Panc1 (cell line): ENCODE results near the gene IVNS1ABP. TPM values are rescaled to one million over a fixed set of nuclear protein-coding genes. Genes with fewer than 3 reads are reported as not detected.

Source experiments
- ATAC-seq: fragments of 200-7000 bp; cut with Tn5 transposase; 2 replicates; pipeline ENCODE4 v1.9.1; 2020; ENCODE audit warnings: mild to moderate bottlenecking, moderate library complexity
- BruUV-seq: library from RNA; stranded (reverse); fragments of 400-500 nt; replicated peaks from 2 replicates; lab custom pipeline; 2021; lab: Mats Ljungman, UMichigan
- CTCF ChIA-PET: fragments of 300-600 bp; sonication (Branson Sonifier 250); formaldehyde crosslinking; loops from one replicate; lab custom pipeline; 2022; ENCODE audit warnings: antibody characterized with exemption; lab: Charles Lee
- POLR2A ChIA-PET: fragments of 300-600 bp; sonication (Branson Sonifier 250); formaldehyde crosslinking; loops from one replicate; lab custom pipeline; 2022; ENCODE audit warnings: antibody characterized with exemption; lab: Charles Lee
- DNase-seq: peaks from one replicate; pipeline ENCODE4 v3.0.0-alpha.2; 2010; ENCODE audit warnings: low read depth, low spot score
- H3K27ac ChIP-seq: 2 replicates; pipeline ENCODE4 v1.5.1; 2011; ENCODE audit warnings: mild to moderate bottlenecking, low read length, inconsistent platforms
- H3K27me3 ChIP-seq: fragments of 200-500 bp; sonication (Bioruptor generic); 2 replicates; pipeline ENCODE4 v1.6.0; 2014; ENCODE audit warnings: low read length, inconsistent platforms; ENCODE audit not compliant: control insufficient read depth, insufficient read depth
- H3K36me3 ChIP-seq: fragments of 200-500 bp; sonication (Bioruptor generic); 2 replicates; pipeline ENCODE4 v1.5.1; 2014; ENCODE audit warnings: inconsistent platforms, mild to moderate bottlenecking, low read length, moderate library complexity; ENCODE audit not compliant: control insufficient read depth, insufficient read depth
- H3K4me1 ChIP-seq: 2 replicates; pipeline ENCODE4 v1.5.1; 2011; ENCODE audit warnings: inconsistent platforms, mild to moderate bottlenecking, low read length, moderate library complexity; ENCODE audit not compliant: control insufficient read depth, insufficient read depth
- H3K4me3 ChIP-seq, 2 experiments: 2 replicates each; pipeline ENCODE4 v1.5.1; 2011 to 2012; ENCODE audit warnings: low read depth in 2 of 2, low read length in 2 of 2, mild to moderate bottlenecking in 2 of 2, inconsistent platforms in 1 of 2, moderate library complexity in 1 of 2
- H3K9me3 ChIP-seq: fragments of 200-500 bp; sonication (Bioruptor generic); 2 replicates; pipeline ENCODE4 v1.5.1; 2014; ENCODE audit warnings: low read depth, mild to moderate bottlenecking, inconsistent platforms, low read length, moderate library complexity; ENCODE audit not compliant: control insufficient read depth, insufficient read depth
- CTCF ChIP-seq: fragments of 450-650 bp; IDR thresholded peaks from 2 replicates; pipeline ENCODE4 v1.5.1; 2017; ENCODE audit warnings: mild to moderate bottlenecking
- POLR2AphosphoS5 ChIP-seq: IDR thresholded peaks from 2 replicates; pipeline ENCODE4 v1.6.1; 2012; ENCODE audit warnings: mild to moderate bottlenecking, low read depth, low read length, moderate library complexity
- REST ChIP-seq, 2 experiments: IDR thresholded peaks; 2 replicates each; pipeline ENCODE4 v1.6.1; 2011 to 2012; ENCODE audit warnings: low read depth in 2 of 2, control low read depth in 1 of 2, low read length in 1 of 2, mild to moderate bottlenecking in 1 of 2, moderate library complexity in 1 of 2; ENCODE audit not compliant: insufficient read depth in 1 of 2
- SIN3A ChIP-seq: IDR thresholded peaks from 2 replicates; pipeline ENCODE4 v1.6.1; 2012; ENCODE audit warnings: low read depth, mild to moderate bottlenecking, low read length, moderate library complexity, borderline replicate concordance; ENCODE audit not compliant: insufficient read depth
- TCF7L2 ChIP-seq: IDR thresholded peaks from 2 replicates; pipeline ENCODE4 v1.6.1; 2011; ENCODE audit warnings: mild to moderate bottlenecking, low read depth, low read length, inconsistent platforms
- in situ Hi-C: cut with HindIII; loops from 2 replicates; pipeline ENCODE4 v1.10.0; 2016; ENCODE audit warnings: low sequenced_read_pairs, low pct_unique_long_range_greater_than_20kb
- intact Hi-C: fragments of 100-400 bp; cut with micrococcal nuclease; formaldehyde crosslinking; loops from one replicate; pipeline ENCODE4 v1.10.0; 2022; ENCODE audit not compliant: unreplicated experiment
- total RNA-seq: library from RNA; stranded (reverse); gene quantifications from one replicate; pipeline ENCODE4 v1.2.1, GENCODE V29; 2021; ENCODE audit not compliant: unreplicated experiment

Gene IVNS1ABP
- total RNA-seq, 1 experiment from 2014 or later, result 70.2 TPM

GRCh38 chr1:185350027-185350442 is 33.0 kb upstream of the IVNS1ABP start:
- Histone ChIP-seq H3K36me3 (no peaks in the 10 kb centered on the region), H3K9me3 (no peaks in the 10 kb centered on the region), H3K27me3 (no peaks in the 10 kb centered on the region), H3K4me1 (no peaks in the 10 kb centered on the region), H3K27ac (no peak overlapping the region), H3K4me3 (no peak overlapping the region)
- ATAC-seq (no peak), DNase-seq (no peak)
- TF ChIP-seq SIN3A, result no peak
- no peak for TF ChIP-seq POLR2AphosphoS5
- TF ChIP-seq CTCF, result no peak
- TF ChIP-seq REST (IDR thresholded peaks at IDR 0.05; ENCODE audit: insufficient read depth in 1 of 2, low read depth in 2 of 2, low read length in 1 of 2), result no peak
- TF ChIP-seq TCF7L2, result no peak
- CTCF ChIA-PET, result no interaction called here
- no TSS peak for BruUV-seq
- POLR2A ChIA-PET, result no interaction called here
- in situ Hi-C loops, result no loop called here
- intact Hi-C loops, result no loop called here

- no peak for TF ChIP-seq REST (IDR thresholded peaks at IDR 0.05; ENCODE audit: insufficient read depth in 1 of 2, low read depth in 2 of 2, low read length in 1 of 2)
- no peak for TF ChIP-seq POLR2AphosphoS5
- no peak for TF ChIP-seq SIN3A
- TF ChIP-seq TCF7L2, result no peak
- no peak for TF ChIP-seq CTCF
- H3K36me3 ChIP-seq, result no peaks in the 10 kb centered on the region
- in situ Hi-C loops, result no loop called here
- ChIA-PET CTCF (no interaction called here), POLR2A (no interaction called here)
- no peaks in the 10 kb centered on the region for H3K9me3 ChIP-seq
- intact Hi-C loops, result no loop called here
- H3K27me3 ChIP-seq, result no peaks in the 10 kb centered on the region
- no peaks in the 10 kb centered on the region for H3K4me1 ChIP-seq
- ATAC-seq (no peak), DNase-seq (no peak)
- no peak overlapping the region for H3K4me3 ChIP-seq
- BruUV-seq, result no TSS peak
- H3K27ac ChIP-seq, result no peak overlapping the region
Measured at GRCh38 chr1:185349556-185349955, 32.5 kb upstream of the IVNS1ABP start.
